NCI-H2107 treated with DMSO at 0.1 percent for 48 hours (cell line): Measurements from ENCODE around the gene RBM5.

Experiments
- DNase-seq: peaks from one replicate; lab custom pipeline; 2025; ENCODE audit not compliant: unreplicated experiment; lab: John Stamatoyannopoulos, UW

RBM5 gene

DNA sequence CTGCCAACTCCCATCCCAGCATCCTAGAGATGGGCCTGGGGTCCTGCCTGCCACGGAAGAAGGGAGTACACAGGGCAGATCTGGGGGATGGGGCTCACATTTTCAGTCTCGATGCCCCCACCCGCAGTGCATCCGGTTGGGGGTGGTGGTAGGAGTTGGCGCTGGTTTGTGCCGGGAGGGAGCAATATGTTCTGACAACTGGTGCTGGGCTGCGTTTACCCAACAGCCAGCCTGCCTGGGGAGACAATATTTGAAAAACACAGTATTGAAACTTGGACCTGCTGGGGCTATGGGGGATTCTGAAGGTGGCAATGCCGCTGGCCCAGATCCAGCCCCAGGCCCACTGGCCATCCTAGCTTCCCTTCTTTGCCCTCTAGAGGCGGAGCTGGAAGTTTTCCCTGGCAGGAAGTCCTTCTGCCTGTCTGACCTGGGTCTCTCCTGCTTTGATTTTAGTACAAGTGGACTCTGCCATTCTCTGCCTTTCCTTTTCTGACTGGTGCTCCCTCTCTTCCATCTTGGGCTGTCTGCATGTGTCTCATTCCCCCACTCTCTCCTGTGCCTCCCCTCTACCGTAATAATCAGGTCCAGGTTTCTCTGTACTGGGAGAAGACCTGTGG lies 69.9 kb downstream of the RBM5 start:
- no peak for DNase-seq

DNA sequence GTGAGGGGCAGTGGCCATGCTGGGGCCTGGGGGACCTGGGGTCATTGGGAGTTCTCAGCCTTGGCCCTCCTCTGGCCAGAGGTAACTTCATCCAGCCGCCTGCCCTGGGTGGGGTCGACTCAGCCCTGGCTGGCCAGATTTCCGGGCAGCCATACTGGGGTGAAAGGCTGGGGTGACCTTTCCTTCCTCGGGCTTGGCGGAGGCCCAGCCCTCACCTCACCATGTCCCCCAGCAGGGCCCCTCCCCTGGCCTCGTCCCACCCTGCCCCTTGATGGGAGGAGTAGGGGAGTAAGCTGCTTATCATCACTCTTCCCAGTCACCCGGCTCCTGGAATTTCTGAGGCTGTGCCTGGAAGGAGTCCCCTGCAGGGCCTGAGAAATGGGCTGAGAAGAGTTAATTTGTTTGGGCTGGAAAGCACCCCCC lies 71.9 kb downstream of the RBM5 start:
- no peak for DNase-seq

DNA sequence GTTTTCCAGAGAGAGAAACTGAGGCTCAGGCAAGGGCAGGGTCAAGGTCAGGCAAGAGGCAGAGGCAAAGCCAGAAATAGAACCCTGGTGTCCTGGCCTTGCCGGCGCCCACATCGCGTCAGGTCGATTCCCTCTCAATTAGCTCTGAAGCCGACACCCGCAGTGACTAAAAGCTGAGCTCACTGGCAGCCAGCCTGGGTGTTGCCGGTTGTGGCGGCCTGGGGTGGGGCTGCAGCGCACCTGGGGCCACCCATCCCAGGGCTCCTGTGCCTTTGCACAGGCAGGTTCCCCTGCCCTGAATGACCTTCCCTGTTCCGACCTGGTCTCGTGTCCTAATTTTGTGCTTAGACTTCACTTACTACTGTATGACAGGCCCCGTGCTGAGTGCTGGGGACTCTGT lies 72.6 kb downstream of the RBM5 start:
- no peak for DNase-seq

DNA sequence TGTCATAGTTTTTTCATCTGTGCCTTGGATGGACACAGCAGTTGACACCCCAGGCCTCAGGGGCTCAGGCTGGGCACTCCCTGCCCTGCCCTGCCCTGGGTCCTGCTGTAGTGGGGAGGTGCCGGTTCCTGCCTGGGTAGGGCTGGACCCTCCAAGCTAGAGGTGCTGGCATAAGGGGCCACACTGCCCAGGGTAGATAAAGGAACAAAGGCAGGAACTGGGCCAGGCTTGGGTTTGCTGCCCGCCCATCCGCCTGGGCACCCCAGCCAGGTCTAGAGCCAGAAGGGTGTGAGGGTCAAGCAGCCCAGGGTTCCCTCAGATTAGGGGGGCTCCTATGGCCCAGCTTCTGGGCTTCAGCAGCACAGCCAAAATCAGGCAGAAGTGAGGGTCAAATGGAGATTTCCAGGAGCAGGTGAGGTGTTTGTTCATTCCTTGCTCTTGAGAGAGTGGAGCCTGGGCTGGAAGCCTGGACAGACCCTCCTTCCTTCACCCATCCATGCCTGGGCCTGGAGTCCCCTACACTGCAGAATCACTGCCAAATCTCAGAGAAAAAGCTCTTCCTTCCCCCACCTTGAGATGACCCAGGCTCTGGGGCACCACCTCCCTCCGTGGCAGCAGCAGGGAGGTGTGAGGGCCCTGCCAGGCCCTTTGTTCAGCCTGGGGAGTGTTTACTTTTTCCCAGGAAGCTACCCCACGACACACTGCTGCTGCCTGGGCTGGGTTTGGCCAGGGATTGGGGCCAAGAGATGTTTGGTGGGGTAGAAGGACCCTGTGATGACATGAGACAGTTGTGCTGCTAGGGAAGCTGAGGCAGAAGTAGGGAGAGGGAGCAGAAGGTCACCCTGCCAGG lies 73.5 kb downstream of the RBM5 start:
- DNase-seq, result no peak

DNA sequence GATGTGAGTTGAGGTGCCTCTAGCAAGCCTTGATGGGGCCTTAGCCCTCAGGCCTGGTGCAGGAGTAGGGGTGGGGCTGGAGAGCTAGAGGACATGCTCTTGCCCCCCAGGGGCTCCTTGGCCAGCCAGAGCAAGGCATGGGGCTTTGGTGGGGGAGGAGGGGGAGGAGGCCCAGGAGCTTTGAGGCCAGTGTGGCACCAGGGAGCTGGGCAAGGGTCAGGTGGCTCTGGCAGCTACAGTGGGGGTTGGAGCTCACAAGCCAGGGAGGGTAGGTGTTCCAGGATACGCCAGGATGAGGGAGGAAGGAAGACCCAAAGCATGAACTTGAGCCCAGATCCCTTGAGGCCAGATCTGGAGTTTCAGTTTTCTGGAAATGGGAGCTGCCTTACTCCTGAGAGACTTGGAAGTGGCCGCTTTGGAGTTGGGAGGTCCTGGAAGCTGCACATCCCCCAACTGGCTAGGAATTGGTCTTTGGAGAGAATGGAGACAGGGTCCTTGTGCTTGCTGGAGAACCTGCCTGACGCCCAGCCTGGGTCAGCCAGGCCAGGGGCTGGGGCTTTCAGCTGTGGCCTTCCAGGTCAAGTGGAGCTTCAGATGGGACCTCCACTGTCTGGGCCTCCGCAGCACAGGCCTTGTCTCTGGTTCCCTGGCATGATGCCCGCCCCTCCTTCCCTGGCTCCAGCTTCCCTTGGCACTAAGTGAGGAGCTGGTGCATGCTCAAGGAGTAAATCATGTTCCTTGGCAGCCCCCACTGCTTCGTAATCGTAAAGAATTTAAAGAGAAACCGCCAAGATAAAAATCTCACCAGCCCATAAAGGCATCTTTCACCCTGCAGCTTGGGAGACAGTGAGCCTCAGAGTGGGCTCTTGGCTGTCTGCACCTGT lies 75.1 kb downstream of the RBM5 start:
- no peak for DNase-seq

DNA sequence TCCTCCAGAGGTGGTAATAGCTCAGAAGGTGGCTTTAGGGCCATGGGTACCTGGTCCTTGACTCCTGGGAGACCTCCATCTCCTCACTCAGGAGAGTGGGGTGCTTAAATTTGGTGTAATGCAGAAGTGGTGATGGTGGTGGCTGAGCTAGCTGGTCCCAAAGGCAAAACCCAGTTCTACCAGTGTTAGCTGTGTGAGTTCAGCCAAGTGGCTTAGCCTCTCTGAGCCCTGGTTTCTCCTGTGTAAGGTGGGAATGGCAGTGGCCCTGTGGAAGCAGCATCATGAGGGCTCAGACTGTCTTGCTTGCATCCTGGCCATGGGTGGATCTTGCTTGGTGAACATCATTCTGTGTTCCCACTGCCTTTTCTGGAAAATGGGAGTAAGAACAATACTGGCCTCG lies 75.8 kb downstream of the RBM5 start:
- DNase-seq, result no peak

DNA sequence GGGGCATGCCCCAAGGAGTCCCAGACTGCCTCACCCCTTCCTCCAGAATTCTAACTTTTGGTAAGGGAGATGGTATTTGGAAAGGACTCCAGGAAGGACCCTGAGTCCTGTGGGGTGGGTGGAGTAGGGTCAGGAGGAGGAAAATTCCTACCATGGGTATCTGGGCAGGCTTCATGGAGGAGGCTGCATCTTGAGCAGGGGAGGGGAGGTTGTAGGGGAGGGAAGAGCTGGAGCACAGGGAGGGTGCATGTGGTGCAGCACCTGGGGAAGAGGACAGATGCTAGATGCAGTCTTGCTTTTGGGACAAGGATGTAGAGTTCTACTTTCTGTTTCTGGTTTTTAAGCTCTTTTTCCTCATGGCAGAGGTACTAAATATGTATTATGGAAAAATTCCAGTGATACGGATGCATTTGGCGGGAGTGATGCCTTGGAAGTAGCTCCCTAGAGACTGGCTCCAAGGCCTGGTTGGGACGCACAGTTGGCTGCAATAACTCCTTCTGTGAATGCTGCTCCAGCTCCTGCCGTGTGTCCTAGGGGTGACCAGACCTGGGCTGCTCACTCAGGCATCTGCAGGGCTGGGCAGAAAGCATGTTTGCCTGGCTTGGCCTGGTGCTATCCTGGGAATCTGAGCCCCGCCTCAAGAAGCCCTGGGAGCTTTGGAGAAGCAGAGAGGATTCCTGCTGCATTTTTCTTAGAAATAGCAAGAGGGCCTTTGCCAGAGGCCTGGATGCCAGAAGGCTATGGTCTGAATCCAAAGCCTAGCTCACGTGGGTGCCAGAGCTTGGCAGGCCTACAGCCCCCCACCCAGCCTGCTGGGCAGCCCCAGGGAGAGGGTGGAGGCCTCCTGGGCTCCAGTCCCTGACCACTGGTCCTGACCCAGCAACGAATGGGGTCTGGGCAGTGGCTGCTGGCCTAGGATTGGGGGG lies 76.5 kb downstream of the RBM5 start:
- DNase-seq, result no peak

DNA sequence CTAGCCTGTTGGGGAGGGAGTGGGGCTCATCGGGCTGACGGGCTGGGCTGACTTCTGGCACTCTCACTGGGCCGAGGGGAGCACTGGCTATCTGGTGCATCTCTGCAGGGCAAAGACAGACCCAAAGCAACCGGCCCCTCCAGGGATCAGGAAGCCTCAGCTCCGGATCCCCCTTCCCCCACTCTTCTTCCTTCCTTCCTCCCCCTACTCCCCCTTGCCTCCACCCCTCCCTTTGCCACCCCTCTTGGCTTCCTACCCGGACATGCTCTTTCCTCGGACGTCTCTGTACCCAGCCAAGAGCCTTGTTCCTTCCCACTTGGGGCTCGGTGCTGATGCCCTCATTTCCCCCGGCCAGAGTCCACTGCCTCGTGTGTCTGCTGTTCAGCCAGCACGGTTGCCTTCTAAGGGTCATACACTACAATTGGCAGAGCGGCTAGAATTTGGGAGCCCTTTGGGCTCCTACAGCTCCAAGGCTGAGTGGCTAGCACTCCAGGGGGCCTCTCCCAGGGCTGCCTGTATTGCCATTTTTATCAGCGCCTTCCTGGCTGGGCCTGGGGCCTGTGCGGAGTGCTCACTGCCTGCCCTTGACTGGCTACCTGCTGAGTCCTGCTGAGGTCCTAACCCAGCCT lies 77.3 kb downstream of the RBM5 start:
- DNase-seq, result no peak

DNA sequence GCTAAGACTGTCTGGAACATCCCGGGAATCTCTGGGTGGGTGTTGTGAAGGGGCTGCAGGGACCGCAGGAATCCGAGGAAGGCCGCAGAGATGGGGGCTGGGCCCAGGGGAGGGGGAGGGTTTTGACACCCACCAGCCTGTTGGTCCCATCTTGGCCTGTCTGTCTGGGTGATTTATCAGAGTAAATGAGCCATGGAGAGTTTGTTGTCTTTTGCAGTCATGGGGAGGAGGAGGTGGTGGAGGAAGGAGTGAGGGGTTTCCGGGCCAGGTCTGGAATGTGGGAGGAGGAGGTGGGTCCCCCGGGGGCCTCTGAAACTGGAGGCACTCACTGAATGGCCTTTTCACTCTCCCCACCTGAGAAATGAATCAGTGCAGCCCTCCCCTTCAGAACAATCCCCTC lies 77.9 kb downstream of the RBM5 start:
- no peak for DNase-seq

DNA sequence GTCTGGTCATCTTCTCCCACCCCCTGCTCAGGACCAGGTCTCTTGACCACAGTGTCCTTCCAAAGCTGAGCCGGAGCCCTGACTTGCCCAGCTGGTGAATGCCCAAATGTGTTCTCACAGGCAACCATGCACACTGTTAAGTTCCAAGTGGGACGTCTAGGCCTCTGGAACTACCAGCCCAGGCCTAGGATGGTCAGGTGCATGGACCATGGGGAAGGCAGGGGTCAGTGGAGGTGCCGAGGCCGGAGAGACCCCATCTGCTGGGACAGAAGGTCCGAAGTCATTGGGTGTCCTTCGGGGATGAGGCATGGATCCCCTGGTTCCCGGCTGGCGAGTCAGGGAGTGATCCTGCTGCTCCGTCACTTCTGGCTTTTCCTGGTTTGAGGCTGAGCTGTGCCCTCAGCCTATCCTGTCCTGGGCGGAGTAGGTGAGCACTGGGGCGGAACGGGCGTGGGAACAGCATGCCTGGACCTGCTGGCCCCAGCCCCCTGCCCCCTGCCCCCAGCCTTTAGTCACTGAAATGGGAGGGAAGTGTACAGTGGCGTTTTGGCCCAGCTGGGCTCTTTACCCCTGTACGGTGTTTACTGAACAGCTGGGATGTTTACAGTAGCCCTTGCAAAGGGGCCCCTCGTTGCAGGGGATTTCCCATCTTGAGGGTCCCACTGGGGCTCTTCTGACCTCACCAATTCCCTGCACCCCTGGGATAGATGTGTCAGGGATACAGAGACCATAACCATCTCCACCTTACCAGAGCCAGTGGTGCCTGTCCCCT lies 78.5 kb downstream of the RBM5 start:
- no peak for DNase-seq

DNA sequence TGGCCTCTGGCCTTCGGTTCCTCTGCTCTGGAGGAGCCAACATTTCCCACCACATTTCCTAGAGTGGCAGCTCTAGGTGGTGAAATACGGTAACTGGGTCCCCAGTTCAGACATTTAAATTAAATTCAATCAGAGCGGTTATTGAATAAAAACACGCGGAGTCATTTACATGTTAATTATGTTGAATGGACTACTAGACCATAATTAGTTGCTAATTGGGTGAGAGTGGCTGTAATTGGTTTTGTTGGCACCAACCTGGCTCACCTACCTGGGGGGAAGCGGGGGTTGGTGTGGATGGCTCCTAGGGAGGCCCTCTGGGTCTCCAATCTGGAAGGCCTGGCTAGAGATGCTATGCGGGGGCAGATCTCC lies 79.1 kb downstream of the RBM5 start:
- DNase-seq, result no peak

DNA sequence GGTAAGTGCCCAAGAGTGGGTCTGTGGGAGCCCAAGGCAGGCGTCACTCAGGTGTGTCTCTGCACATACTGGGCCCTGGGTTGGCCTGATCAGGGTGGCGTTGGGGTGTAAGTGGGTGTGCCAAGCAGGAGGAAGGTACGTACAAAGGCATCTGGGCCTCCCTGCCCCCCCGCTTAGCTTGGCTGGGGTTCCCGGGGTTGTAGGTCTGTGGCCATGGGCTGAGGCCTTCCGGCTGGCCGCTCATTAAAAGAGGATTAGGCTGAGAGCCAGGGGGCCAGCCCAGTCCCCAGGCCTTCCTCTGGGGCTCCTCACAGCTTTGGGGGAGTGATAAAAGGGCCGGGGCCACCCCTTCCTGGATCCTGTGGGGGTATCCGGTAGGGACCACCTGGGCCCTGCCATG lies 79.7 kb downstream of the RBM5 start:
- DNase-seq, result no peak
